GM15510 (cell line): Measurements from ENCODE around the gene TSEN2.
A peak's percentile ranks its signal among the peaks of the same experiment; 100 is the strongest.

ENCODE experiments used
- POLR2A ChIP-seq: IDR thresholded peaks from 3 replicates; pipeline ENCODE4 v1.6.1; 2011; ENCODE audit warnings: borderline replicate concordance; ENCODE audit not compliant: insufficient read length; ENCODE audit errors: extremely low read depth

TSEN2 gene

GRCh38 chr3:12549971-12550760, 65.9 kb downstream of the TSEN2 start:
- TF ChIP-seq POLR2A, result no peak

- TF ChIP-seq POLR2A, result no peak
Observed at GRCh38 chr3:12553921-12554391, 69.7 kb downstream of the TSEN2 start.

- no peak for TF ChIP-seq POLR2A
Observed at GRCh38 chr3:12556314-12556689, 72.0 kb downstream of the TSEN2 start.

- TF ChIP-seq POLR2A, result peak; percentile 99
Observed at GRCh38 chr3:12556690-12557472, 72.6 kb downstream of the TSEN2 start, which contains the start of gene MKRN2. TSS of gene MKRN2 (plus strand) at chr3:12557087. CDS start at chr3:12557151, 64 bp downstream.

GRCh38 chr3:12557473-12558100, 73.3 kb downstream of the TSEN2 start:
- TF ChIP-seq POLR2A, result no peak

GRCh38 chr3:12558706-12559105, 74.4 kb downstream of the TSEN2 start:
- TF ChIP-seq POLR2A, result no peak

- TF ChIP-seq POLR2A, result no peak
Observed at GRCh38 chr3:12559520-12559919, 75.2 kb downstream of the TSEN2 start.

GRCh38 chr3:12560505-12561190, 76.4 kb downstream of the TSEN2 start:
- no peak for TF ChIP-seq POLR2A

- no peak for TF ChIP-seq POLR2A
Observed at GRCh38 chr3:12561397-12561796, 77.1 kb downstream of the TSEN2 start.

GRCh38 chr3:12562451-12562850, 78.2 kb downstream of the TSEN2 start:
- no peak for TF ChIP-seq POLR2A

GRCh38 chr3:12566976-12567375, 82.7 kb downstream of the TSEN2 start:
- TF ChIP-seq POLR2A, result no peak

- TF ChIP-seq POLR2A, result no peak
Observed at GRCh38 chr3:12568747-12569146, 84.5 kb downstream of the TSEN2 start.

GRCh38 chr3:12569836-12570235, 85.6 kb downstream of the TSEN2 start:
- TF ChIP-seq POLR2A, result no peak

- no peak for TF ChIP-seq POLR2A
Observed at GRCh38 chr3:12571986-12572385, 87.7 kb downstream of the TSEN2 start.

GRCh38 chr3:12574131-12574530, 89.9 kb downstream of the TSEN2 start:
- no peak for TF ChIP-seq POLR2A

- TF ChIP-seq POLR2A, result no peak
Observed at GRCh38 chr3:12574661-12575060, 90.4 kb downstream of the TSEN2 start.

- TF ChIP-seq POLR2A, result no peak
Observed at GRCh38 chr3:12577379-12577778, 93.1 kb downstream of the TSEN2 start.
